Panc1 (cell line): ENCODE data around the gene MAGEF1. TPM values are rescaled to one million over a fixed set of nuclear protein-coding genes. Genes with fewer than 3 reads are reported as not detected.

ENCODE experiments used
- ATAC-seq: fragments of 200-7000 bp; cut with Tn5 transposase; 2 replicates; pipeline ENCODE4 v1.9.1; 2020; ENCODE audit warnings: mild to moderate bottlenecking, moderate library complexity
- BruUV-seq: library from RNA; stranded (reverse); fragments of 400-500 nt; replicated peaks from 2 replicates; lab custom pipeline; 2021; lab: Mats Ljungman, UMichigan
- CTCF ChIA-PET: fragments of 300-600 bp; sonication (Branson Sonifier 250); formaldehyde crosslinking; loops from one replicate; lab custom pipeline; 2022; ENCODE audit warnings: antibody characterized with exemption; lab: Charles Lee
- POLR2A ChIA-PET: fragments of 300-600 bp; sonication (Branson Sonifier 250); formaldehyde crosslinking; loops from one replicate; lab custom pipeline; 2022; ENCODE audit warnings: antibody characterized with exemption; lab: Charles Lee
- DNase-seq: peaks from one replicate; pipeline ENCODE4 v3.0.0-alpha.2; 2010; ENCODE audit warnings: low read depth, low spot score
- H3K27ac ChIP-seq: 2 replicates; pipeline ENCODE4 v1.5.1; 2011; ENCODE audit warnings: mild to moderate bottlenecking, low read length, inconsistent platforms
- H3K27me3 ChIP-seq: fragments of 200-500 bp; sonication (Bioruptor generic); 2 replicates; pipeline ENCODE4 v1.6.0; 2014; ENCODE audit warnings: low read length, inconsistent platforms; ENCODE audit not compliant: control insufficient read depth, insufficient read depth
- H3K36me3 ChIP-seq: fragments of 200-500 bp; sonication (Bioruptor generic); 2 replicates; pipeline ENCODE4 v1.5.1; 2014; ENCODE audit warnings: inconsistent platforms, mild to moderate bottlenecking, low read length, moderate library complexity; ENCODE audit not compliant: control insufficient read depth, insufficient read depth
- H3K4me1 ChIP-seq: 2 replicates; pipeline ENCODE4 v1.5.1; 2011; ENCODE audit warnings: inconsistent platforms, mild to moderate bottlenecking, low read length, moderate library complexity; ENCODE audit not compliant: control insufficient read depth, insufficient read depth
- H3K4me3 ChIP-seq, 2 experiments: 2 replicates each; pipeline ENCODE4 v1.5.1; 2011 to 2012; ENCODE audit warnings: low read depth in 2 of 2, low read length in 2 of 2, mild to moderate bottlenecking in 2 of 2, inconsistent platforms in 1 of 2, moderate library complexity in 1 of 2
- H3K9me3 ChIP-seq: fragments of 200-500 bp; sonication (Bioruptor generic); 2 replicates; pipeline ENCODE4 v1.5.1; 2014; ENCODE audit warnings: low read depth, mild to moderate bottlenecking, inconsistent platforms, low read length, moderate library complexity; ENCODE audit not compliant: control insufficient read depth, insufficient read depth
- CTCF ChIP-seq: fragments of 450-650 bp; IDR thresholded peaks from 2 replicates; pipeline ENCODE4 v1.5.1; 2017; ENCODE audit warnings: mild to moderate bottlenecking
- POLR2AphosphoS5 ChIP-seq: IDR thresholded peaks from 2 replicates; pipeline ENCODE4 v1.6.1; 2012; ENCODE audit warnings: mild to moderate bottlenecking, low read depth, low read length, moderate library complexity
- REST ChIP-seq, 2 experiments: IDR thresholded peaks; 2 replicates each; pipeline ENCODE4 v1.6.1; 2011 to 2012; ENCODE audit warnings: low read depth in 2 of 2, control low read depth in 1 of 2, low read length in 1 of 2, mild to moderate bottlenecking in 1 of 2, moderate library complexity in 1 of 2; ENCODE audit not compliant: insufficient read depth in 1 of 2
- SIN3A ChIP-seq: IDR thresholded peaks from 2 replicates; pipeline ENCODE4 v1.6.1; 2012; ENCODE audit warnings: low read depth, mild to moderate bottlenecking, low read length, moderate library complexity, borderline replicate concordance; ENCODE audit not compliant: insufficient read depth
- TCF7L2 ChIP-seq: IDR thresholded peaks from 2 replicates; pipeline ENCODE4 v1.6.1; 2011; ENCODE audit warnings: mild to moderate bottlenecking, low read depth, low read length, inconsistent platforms
- in situ Hi-C: cut with HindIII; loops from 2 replicates; pipeline ENCODE4 v1.10.0; 2016; ENCODE audit warnings: low sequenced_read_pairs, low pct_unique_long_range_greater_than_20kb
- intact Hi-C: fragments of 100-400 bp; cut with micrococcal nuclease; formaldehyde crosslinking; loops from one replicate; pipeline ENCODE4 v1.10.0; 2022; ENCODE audit not compliant: unreplicated experiment
- total RNA-seq: library from RNA; stranded (reverse); gene quantifications from one replicate; pipeline ENCODE4 v1.2.1, GENCODE V29; 2021; ENCODE audit not compliant: unreplicated experiment

MAGEF1 gene
- total RNA-seq, 1 experiment from 2014 or later: 27.7 TPM

GRCh38 chr3:184716622-184717398 is 4.9 kb upstream of the MAGEF1 start:
- Histone ChIP-seq H3K36me3 (no peaks in the 10 kb centered on the region), H3K4me3 (no peak overlapping the region), H3K27me3 (no peaks in the 10 kb centered on the region), H3K4me1 (peaks cover 4% of the 10 kb centered on the region; the same call in 1 of the 2 replicates), H3K27ac (no peak overlapping the region), H3K9me3 (no peaks in the 10 kb centered on the region)
- intact Hi-C loops: no loop called here
- ChIA-PET CTCF (no interaction called here), POLR2A (interaction anchor here (0.7 kb wide), 1 partner anchor 42 kb away, joined by 4 read pairs; no protein-coding TSS in a partner anchor)
- ATAC-seq: no peak
- no peak for DNase-seq
- no peak for TF ChIP-seq TCF7L2
- no peak for TF ChIP-seq SIN3A
- no peak for TF ChIP-seq POLR2AphosphoS5
- TF ChIP-seq REST (IDR thresholded peaks at IDR 0.05; ENCODE audit: insufficient read depth in 1 of 2, low read depth in 2 of 2, low read length in 1 of 2): no peak
- no peak for TF ChIP-seq CTCF
- no TSS peak for BruUV-seq
- in situ Hi-C loops: no loop called here

- no peaks in the 10 kb centered on the region for H3K27me3 ChIP-seq
- POLR2A ChIA-PET: interaction anchor here (0.6 kb wide), 1 partner anchor 215 kb away, joined by 13 read pairs; no protein-coding TSS in a partner anchor
- peaks cover 4% of the 10 kb centered on the region; the same call in 1 of the 2 replicates for H3K4me1 ChIP-seq
- DNase-seq: no peak
- H3K9me3 ChIP-seq: no peaks in the 10 kb centered on the region
- no TSS peak for BruUV-seq
- CTCF ChIA-PET: no interaction called here
- H3K36me3 ChIP-seq: peaks cover 5% of the 10 kb centered on the region; the same call in 1 of the 2 replicates
- ATAC-seq: no peak
- in situ Hi-C loops: no loop called here
- no peak overlapping the region for H3K27ac ChIP-seq
- H3K4me3 ChIP-seq: no peak overlapping the region
- intact Hi-C loops: no loop called here
- TF ChIP-seq SIN3A: no peak
- TF ChIP-seq REST (IDR thresholded peaks at IDR 0.05; ENCODE audit: insufficient read depth in 1 of 2, low read depth in 2 of 2, low read length in 1 of 2): no peak
- TF ChIP-seq TCF7L2: no peak
- TF ChIP-seq CTCF: no peak
- TF ChIP-seq POLR2AphosphoS5: no peak
Observed at GRCh38 chr3:184715943-184716621, 4.2 kb upstream of the MAGEF1 start.
